Psoas muscle (tissue), 8 donors: Measurements from ENCODE around the gene PPP1R9B. TPM values are rescaled to one million over a fixed set of nuclear protein-coding genes. Genes with fewer than 3 reads are reported as not detected.

Experiments
- ATAC-seq, 4 donors: fragments of 200-7000 bp; cut with Tn5 transposase; one replicate each; pipeline ENCODE4 v1.9.1; 2020; ENCODE audit warnings: moderate library complexity in 3 of 4, mild to moderate bottlenecking in 2 of 4
- DNase-seq, 2 donors: peaks; one replicate each; pipeline ENCODE4 v3.0.0-alpha.2; 2020
- H3K27ac ChIP-seq: fragments of 200-600 bp; one replicate; pipeline ENCODE4 v1.8.0; 2022
- H3K27me3 ChIP-seq, 3 donors: fragments of 200-600 bp in 1 of 3; one replicate each; pipeline versions ENCODE4 v1.6.1 to v1.8.0; 2013 to 2022; ENCODE audit warnings: low read length in 2 of 3, mild to moderate bottlenecking in 2 of 3, moderate library complexity in 1 of 3; ENCODE audit not compliant: insufficient read depth in 3 of 3
- H3K36me3 ChIP-seq, 2 donors: fragments of 200-600 bp in 1 of 2; one replicate each; pipeline versions ENCODE4 v1.6.1 to v1.8.0; 2013 to 2022; ENCODE audit warnings: low read depth in 1 of 2, mild to moderate bottlenecking in 1 of 2, moderate library complexity in 1 of 2; ENCODE audit not compliant: insufficient read depth in 1 of 2
- H3K4me1 ChIP-seq: fragments of 200-600 bp; one replicate; pipeline ENCODE4 v1.8.0; 2022
- H3K4me3 ChIP-seq: fragments of 200-600 bp; one replicate; pipeline ENCODE4 v1.8.0; 2022; ENCODE audit warnings: mild to moderate bottlenecking
- H3K9me3 ChIP-seq: fragments of 200-600 bp; one replicate; pipeline ENCODE4 v1.8.0; 2022
- WGBS, 3 donors: extraction: QIAGEN DNeasy Blood & Tissue Kit; methylation state at CpG; one replicate each; pipeline versions ENCODE4 v1.1.6 to v1.1.7; 2013; 5-methylcytosine and 5-hydroxymethylcytosine counted together
- intact Hi-C, 2 donors: fragments of 100-400 bp; cut with DNase I; formaldehyde crosslinking; loops; one replicate each; pipeline versions ENCODE4 v1.11.0 to v1.14.2; 2022
- polyA plus RNA-seq, 3 donors: library from polyadenylated mRNA; stranded (reverse); fragments of 200-250 nt; gene quantifications; one replicate each; pipeline ENCODE4 v1.2.3, GENCODE V29; 2013
- total RNA-seq, 4 donors: library from RNA; stranded (reverse); fragmentation: NEBNext Ultra II Directional in 2 of 4; extraction: Animal tissue kit (Norgen Biotek cat#: 25700) in 2 of 4; gene quantifications; one replicate each; pipeline versions ENCODE4 v1.2.1 to v1.2.4, GENCODE V29; 2021 to 2023
- TF ChIP-seq, protein P1 (sequence below): fragments of 200-600 bp; IDR thresholded peaks from one replicate; pipeline ENCODE4 v1.8.0; 2022; ENCODE audit warnings: antibody characterized with exemption
- donor health status: healthy with polysubstance abuse.
- donor health status: DM: no; HTN: no; CAD: no; lungs with moderate emphysema.
- donor health status: Bipolar disorder and iron deficiency.
- donor health status: healthy.
- donor health status: DM: yes; HTN: yes; CAD: no.
- donor health status: DM: no; HTN: no; CAD: no.
- donor health status: DM: no; HTN: no; CAD: no.
- donor health status: DM: yes; HTN: yes; CAD: no.

Gene PPP1R9B
- total and polyA plus RNA-seq, 7 donors, result 7.0 to 26.5 (median 15.1) TPM

DNA sequence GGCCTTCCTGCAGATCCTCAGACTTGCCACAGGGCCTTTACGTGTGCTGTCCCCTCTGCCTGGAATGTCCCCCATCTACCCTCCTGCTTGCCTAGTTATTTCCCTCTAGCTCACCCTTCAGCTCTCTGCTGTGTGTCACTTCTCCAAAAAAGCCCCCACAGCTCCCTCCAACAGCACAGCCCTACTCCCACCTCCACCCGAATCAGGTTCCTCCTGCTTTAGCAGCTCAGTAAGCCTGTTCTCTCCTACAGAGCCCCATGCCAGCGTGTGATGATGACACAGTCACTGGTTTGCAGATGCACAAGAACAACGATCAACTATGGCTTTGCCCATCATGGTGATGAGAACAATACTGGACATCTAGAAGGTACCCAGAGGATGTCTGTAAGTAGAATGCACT, 13.4 kb downstream of the PPP1R9B start:
- TF ChIP-seq, protein P1, sequence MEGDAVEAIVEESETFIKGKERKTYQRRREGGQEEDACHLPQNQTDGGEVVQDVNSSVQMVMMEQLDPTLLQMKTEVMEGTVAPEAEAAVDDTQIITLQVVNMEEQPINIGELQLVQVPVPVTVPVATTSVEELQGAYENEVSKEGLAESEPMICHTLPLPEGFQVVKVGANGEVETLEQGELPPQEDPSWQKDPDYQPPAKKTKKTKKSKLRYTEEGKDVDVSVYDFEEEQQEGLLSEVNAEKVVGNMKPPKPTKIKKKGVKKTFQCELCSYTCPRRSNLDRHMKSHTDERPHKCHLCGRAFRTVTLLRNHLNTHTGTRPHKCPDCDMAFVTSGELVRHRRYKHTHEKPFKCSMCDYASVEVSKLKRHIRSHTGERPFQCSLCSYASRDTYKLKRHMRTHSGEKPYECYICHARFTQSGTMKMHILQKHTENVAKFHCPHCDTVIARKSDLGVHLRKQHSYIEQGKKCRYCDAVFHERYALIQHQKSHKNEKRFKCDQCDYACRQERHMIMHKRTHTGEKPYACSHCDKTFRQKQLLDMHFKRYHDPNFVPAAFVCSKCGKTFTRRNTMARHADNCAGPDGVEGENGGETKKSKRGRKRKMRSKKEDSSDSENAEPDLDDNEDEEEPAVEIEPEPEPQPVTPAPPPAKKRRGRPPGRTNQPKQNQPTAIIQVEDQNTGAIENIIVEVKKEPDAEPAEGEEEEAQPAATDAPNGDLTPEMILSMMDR, result no peak
- ATAC-seq, result no peak
- H3K9me3 ChIP-seq, result no peaks in the 10 kb centered on the region
- peaks cover 25% of the 10 kb centered on the region for H3K4me1 ChIP-seq
- intact Hi-C loops, result loop anchor here in 1 of 2 donors (5.0 kb wide), 1 partner anchor 40 kb away; no protein-coding TSS in a partner anchor
- 88 to 91% (median 88%) methylated on average over 4 of the region's 4 CpGs for WGBS, 3 donors
- H3K36me3 ChIP-seq, result peaks cover 10 to 76% of the 10 kb centered on the region in 2 donors
- no peak overlapping the region for H3K4me3 ChIP-seq
- no peaks in the 10 kb centered on the region for H3K27me3 ChIP-seq
- no peak for DNase-seq
- H3K27ac ChIP-seq, result no peak overlapping the region

DNA sequence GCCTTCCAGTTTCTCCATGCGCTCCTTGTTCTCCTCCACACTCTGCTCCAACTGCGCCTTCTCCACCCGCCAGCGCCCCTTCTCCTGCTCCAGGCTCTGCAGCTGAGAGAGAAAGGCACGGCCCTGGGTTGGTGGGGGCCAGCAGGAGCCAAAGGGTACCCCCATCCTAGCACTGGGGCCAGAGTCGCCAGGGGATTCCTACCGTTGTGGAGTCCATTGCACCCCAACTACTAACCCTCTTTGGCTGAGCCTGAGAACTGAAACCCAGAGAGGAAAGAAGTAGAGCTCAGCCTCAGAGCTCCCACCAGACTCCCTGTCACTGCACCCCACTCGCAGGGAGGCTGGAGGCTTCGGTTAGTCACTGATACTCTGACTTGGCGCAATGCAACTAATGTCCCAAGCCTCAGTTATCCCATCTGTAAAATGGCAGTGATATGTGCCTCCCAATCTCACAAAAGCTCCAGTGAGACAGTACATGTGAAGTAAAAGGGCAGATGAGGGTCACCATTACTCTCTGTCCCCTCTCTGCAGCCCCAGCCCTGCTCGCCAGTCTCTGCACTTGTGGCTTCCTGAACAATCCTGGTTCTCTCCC, 14.3 kb downstream of the PPP1R9B start:
- no peak overlapping the region for H3K4me3 ChIP-seq
- H3K27me3 ChIP-seq, result no peaks in the 10 kb centered on the region
- peaks cover 27% of the 10 kb centered on the region for H3K4me1 ChIP-seq
- intact Hi-C loops, result loop anchor here in 1 of 2 donors (5.0 kb wide), 1 partner anchor 41 kb away; no protein-coding TSS in a partner anchor
- ATAC-seq (no peak), DNase-seq (no peak)
- TF ChIP-seq, protein P1, result no peak
- peaks cover 8 to 68% of the 10 kb centered on the region in 2 donors for H3K36me3 ChIP-seq
- H3K27ac ChIP-seq, result no peak overlapping the region
- 90 to 96% (median 92%) methylated on average over 10 to 11 of the region's 11 CpGs for WGBS, 3 donors
- H3K9me3 ChIP-seq, result no peaks in the 10 kb centered on the region

GRCh38 chr17:50135316-50136095, 15.0 kb downstream of the PPP1R9B start:
- TF ChIP-seq, protein P1, result no peak
- Histone ChIP-seq H3K4me3 (no peak overlapping the region), H3K4me1 (peaks cover 34% of the 10 kb centered on the region), H3K36me3 (peaks cover 8 to 61% of the 10 kb centered on the region in 2 donors), H3K27me3 (no peaks in the 10 kb centered on the region), H3K27ac (no peak overlapping the region), H3K9me3 (no peaks in the 10 kb centered on the region)
- intact Hi-C loops, result loop anchor here in 1 of 2 donors (5.0 kb wide), 1 partner anchor 42 kb away; no protein-coding TSS in a partner anchor
- ATAC-seq (no peak), DNase-seq (no peak)
- 67 to 71% (median 71%) methylated on average over 13 to 16 of the region's 16 CpGs for WGBS, 3 donors

DNA sequence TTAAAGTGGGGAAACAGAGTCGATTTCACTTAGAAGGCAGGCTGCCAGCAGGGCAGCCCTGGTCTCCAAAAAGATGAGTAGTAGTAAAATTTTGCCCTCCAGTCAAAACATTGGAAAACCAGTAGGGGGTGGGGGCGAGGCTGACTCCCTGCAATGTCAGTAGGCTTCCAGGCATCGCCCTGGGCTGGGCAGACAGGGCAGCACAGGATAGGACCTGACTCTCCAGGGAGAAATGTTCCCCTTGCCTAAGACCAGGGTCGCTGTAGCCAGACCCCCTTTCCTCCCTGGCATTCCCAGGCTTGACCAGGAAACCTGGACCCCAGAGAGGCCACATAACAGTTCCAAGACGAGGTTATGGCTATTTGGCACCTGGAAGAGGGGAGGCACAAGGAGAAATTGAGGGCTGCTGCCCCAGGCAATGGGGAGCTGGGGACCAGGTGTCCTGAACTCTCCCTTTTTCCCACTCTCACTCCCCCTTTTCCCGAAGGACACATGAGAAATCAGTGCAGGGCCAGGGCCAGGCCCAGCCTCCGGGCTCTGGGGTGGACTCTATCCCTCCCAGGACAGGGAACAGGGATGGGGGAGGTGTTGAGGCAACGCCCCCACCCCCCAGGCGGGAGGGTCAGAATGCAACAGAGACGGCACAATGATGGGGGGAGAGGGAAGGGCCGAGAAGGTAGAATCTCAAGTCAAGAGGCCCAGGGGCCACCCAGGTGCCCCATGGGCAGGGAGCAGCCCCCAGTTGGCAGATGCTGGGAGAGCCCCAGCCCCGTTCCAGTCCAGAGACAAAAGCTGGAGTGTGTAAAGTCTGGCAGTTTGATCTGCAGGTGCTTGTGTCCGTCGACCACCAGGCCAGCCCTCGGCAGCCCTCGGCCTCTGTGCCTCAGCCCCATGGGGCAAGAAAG, 16.0 kb downstream of the PPP1R9B start:
- Histone ChIP-seq H3K27ac (peak overlapping the region; percentile 82), H3K9me3 (no peaks in the 10 kb centered on the region), H3K36me3 (peaks cover 8 to 52% of the 10 kb centered on the region in 2 donors), H3K27me3 (no peaks in the 10 kb centered on the region), H3K4me3 (no peak overlapping the region), H3K4me1 (peaks cover 34% of the 10 kb centered on the region)
- DNase-seq (no peak), ATAC-seq (no peak)
- WGBS, 3 donors, result 54 to 64% (median 59%) methylated on average over 16 of the region's 16 CpGs
- intact Hi-C loops, result loop anchor here (5.0 kb wide), 2 partner anchors 33 to 43 kb away; partner anchors contain the start of gene SGCA (in 2 of the 2)
- TF ChIP-seq, protein P1, result no peak
